ENCODE data around the gene TRIM51. TPM values are rescaled to one million over a fixed set of nuclear protein-coding genes. Genes with fewer than 3 reads are reported as not detected.
"Not testable (repeated sequence)": the region's sequence is repeated elsewhere in the genome, so short reads cannot be mapped to it uniquely, and the experiment has no call there.

The TRIM51 gene
- total RNA-seq, 2 experiments from 2014 or later = not detected

- Histone ChIP-seq H3K9me2 (ENCODE audit: insufficient read depth, low read length) (no peaks in the 10 kb centered on the region), H3K79me2 (ENCODE audit: insufficient read depth, low read depth, low read length) (no peaks in the 10 kb centered on the region), H2AFZ (ENCODE audit: low read length) (no peak overlapping the region), H3K4me3 (ENCODE audit: low read depth, low read length, poor library complexity, severe bottlenecking) (no peak overlapping the region), H3K4me2 (ENCODE audit: low read length) (no peak overlapping the region), H3K36me3 (ENCODE audit: insufficient read depth, low read length) (no peaks in the 10 kb centered on the region), H3K4me1 (ENCODE audit: insufficient read depth, low read length, poor library complexity, severe bottlenecking) (no peaks in the 10 kb centered on the region), H3K27ac (ENCODE audit: low read depth, low read length, poor library complexity, severe bottlenecking) (no peak overlapping the region), H3K9me3 (ENCODE audit: low read length) (no peaks in the 10 kb centered on the region), H4K20me1 (ENCODE audit: insufficient read depth, low read length) (no peaks in the 10 kb centered on the region)
- no peak for TF ChIP-seq EZH2phosphoT487 (IDR thresholded peaks at IDR 0.05; ENCODE audit: borderline replicate concordance, low read depth, low read length)
- no peak for TF ChIP-seq CTCF (conservative IDR thresholded peaks at IDR 0.05; ENCODE audit: low read length)
- ChIA-PET POLR2A (no interaction called here), CTCF (ENCODE audit: unreplicated experiment) (no interaction called here)
- no TSS peak for BruUV-seq (replicated peaks)
- intact Hi-C loops (cut with micrococcal nuclease; ENCODE audit: unreplicated experiment) = no loop called here
- DNase-seq (ENCODE audit: low spot score) = no peak
Measured at GRCh38 chr11:55849037-55849436, 34.1 kb upstream of the TRIM51 start.

GRCh38 chr11:55852141-55852540 lies 31.0 kb upstream of the TRIM51 start:
- no peaks in the 10 kb centered on the region for H3K9me2 ChIP-seq (ENCODE audit: insufficient read depth, low read length)
- H4K20me1 ChIP-seq (ENCODE audit: insufficient read depth, low read length) = no peaks in the 10 kb centered on the region
- ChIA-PET CTCF (ENCODE audit: unreplicated experiment) (no interaction called here), POLR2A (no interaction called here)
- intact Hi-C loops (cut with micrococcal nuclease; ENCODE audit: unreplicated experiment) = no loop called here
- H3K4me3 ChIP-seq (ENCODE audit: low read depth, low read length, poor library complexity, severe bottlenecking) = no peak overlapping the region
- no peak overlapping the region for H2AFZ ChIP-seq (ENCODE audit: low read length)
- no peak overlapping the region for H3K4me2 ChIP-seq (ENCODE audit: low read length)
- DNase-seq (ENCODE audit: low spot score) = no peak
- H3K79me2 ChIP-seq (ENCODE audit: insufficient read depth, low read depth, low read length) = no peaks in the 10 kb centered on the region
- H3K9me3 ChIP-seq (ENCODE audit: low read length) = no peaks in the 10 kb centered on the region
- H3K27ac ChIP-seq (ENCODE audit: low read depth, low read length, poor library complexity, severe bottlenecking) = no peak overlapping the region
- H3K36me3 ChIP-seq (ENCODE audit: insufficient read depth, low read length) = no peaks in the 10 kb centered on the region
- TF ChIP-seq CTCF (conservative IDR thresholded peaks at IDR 0.05; ENCODE audit: low read length) (no peak), EZH2phosphoT487 (IDR thresholded peaks at IDR 0.05; ENCODE audit: borderline replicate concordance, low read depth, low read length) (no peak)
- H3K4me1 ChIP-seq (ENCODE audit: insufficient read depth, low read length, poor library complexity, severe bottlenecking) = no peaks in the 10 kb centered on the region
- BruUV-seq (replicated peaks) = no TSS peak

DNA sequence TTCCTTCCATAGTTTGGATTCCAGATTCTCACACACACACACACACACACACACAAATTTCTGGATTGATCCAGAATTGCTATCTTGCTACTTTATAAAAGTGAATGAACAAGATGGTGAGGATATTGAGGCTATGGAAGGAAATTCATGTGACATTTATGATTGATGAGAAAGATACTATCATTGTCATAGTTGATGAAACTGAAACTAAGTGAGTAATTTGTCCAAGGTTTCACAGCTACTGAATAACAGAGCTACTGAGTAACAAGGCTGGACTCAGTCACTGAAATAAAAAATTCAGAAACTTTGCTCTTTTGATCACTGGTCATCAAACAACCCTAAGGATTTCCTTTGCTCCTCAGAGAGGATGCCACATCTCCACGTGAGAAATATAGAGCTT lies 28.4 kb upstream of the TRIM51 start:
- H3K9me3 ChIP-seq (ENCODE audit: low read length) = no peaks in the 10 kb centered on the region
- ChIA-PET CTCF (ENCODE audit: unreplicated experiment) (no interaction called here), POLR2A (interaction anchor here (0.7 kb wide), 1 partner anchor 19 kb away, joined by 3 read pairs; no protein-coding TSS in a partner anchor)
- no peaks in the 10 kb centered on the region for H3K9me2 ChIP-seq (ENCODE audit: insufficient read depth, low read length)
- no peak overlapping the region for H3K4me2 ChIP-seq (ENCODE audit: low read length)
- no peaks in the 10 kb centered on the region for H3K36me3 ChIP-seq (ENCODE audit: insufficient read depth, low read length)
- no peak overlapping the region for H3K27ac ChIP-seq (ENCODE audit: low read depth, low read length, poor library complexity, severe bottlenecking)
- H2AFZ ChIP-seq (ENCODE audit: low read length) = no peak overlapping the region
- H4K20me1 ChIP-seq (ENCODE audit: insufficient read depth, low read length) = no peaks in the 10 kb centered on the region
- TF ChIP-seq CTCF (conservative IDR thresholded peaks at IDR 0.05; ENCODE audit: low read length) = no peak
- TF ChIP-seq EZH2phosphoT487 (IDR thresholded peaks at IDR 0.05; ENCODE audit: borderline replicate concordance, low read depth, low read length) = no peak
- intact Hi-C loops (cut with micrococcal nuclease; ENCODE audit: unreplicated experiment) = no loop called here
- BruUV-seq (replicated peaks) = no TSS peak
- H3K4me1 ChIP-seq (ENCODE audit: insufficient read depth, low read length, poor library complexity, severe bottlenecking) = no peaks in the 10 kb centered on the region
- no peak for DNase-seq (ENCODE audit: low spot score)
- H3K4me3 ChIP-seq (ENCODE audit: low read depth, low read length, poor library complexity, severe bottlenecking) = no peak overlapping the region
- H3K79me2 ChIP-seq (ENCODE audit: insufficient read depth, low read depth, low read length) = no peaks in the 10 kb centered on the region

- H3K27ac ChIP-seq (ENCODE audit: low read depth, low read length, poor library complexity, severe bottlenecking); H3K4me1 ChIP-seq (ENCODE audit: insufficient read depth, low read length, poor library complexity, severe bottlenecking); intact Hi-C loops (cut with micrococcal nuclease; ENCODE audit: unreplicated experiment); H3K9me2 ChIP-seq (ENCODE audit: insufficient read depth, low read length); H3K4me2 ChIP-seq (ENCODE audit: low read length); H3K79me2 ChIP-seq (ENCODE audit: insufficient read depth, low read depth, low read length); CTCF ChIA-PET (ENCODE audit: unreplicated experiment); H4K20me1 ChIP-seq (ENCODE audit: insufficient read depth, low read length); BruUV-seq (replicated peaks); H3K36me3 ChIP-seq (ENCODE audit: insufficient read depth, low read length); H2AFZ ChIP-seq (ENCODE audit: low read length); H3K9me3 ChIP-seq (ENCODE audit: low read length); H3K4me3 ChIP-seq (ENCODE audit: low read depth, low read length, poor library complexity, severe bottlenecking); POLR2A ChIA-PET; DNase-seq (ENCODE audit: low spot score): not testable (repeated sequence)
Measured at GRCh38 chr11:55867354-55867753, 15.7 kb upstream of the TRIM51 start.

DNA sequence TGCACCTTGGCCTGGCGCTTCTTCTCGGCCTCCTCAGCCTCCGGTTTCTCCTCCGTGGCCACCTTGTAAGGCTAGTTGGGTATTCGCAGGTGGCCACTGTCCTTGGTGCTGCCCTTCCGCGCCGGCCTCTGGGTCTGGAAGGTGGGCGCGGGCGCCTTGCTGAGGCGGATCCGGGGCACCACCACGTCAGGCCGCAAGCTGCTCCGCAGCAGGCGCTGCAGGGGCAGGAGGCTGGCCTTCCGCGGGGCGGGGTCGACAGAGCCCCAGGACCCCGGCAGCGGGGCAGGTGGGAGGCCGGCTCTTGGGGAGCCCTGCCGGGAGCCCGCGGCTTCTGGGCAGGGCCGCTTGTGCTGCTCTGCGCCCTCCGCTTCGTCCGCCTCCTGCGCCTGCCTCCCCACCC lies 10.4 kb upstream of the TRIM51 start:
- BruUV-seq (replicated peaks); H3K9me3 ChIP-seq (ENCODE audit: low read length); H3K4me2 ChIP-seq (ENCODE audit: low read length); CTCF ChIA-PET (ENCODE audit: unreplicated experiment); H4K20me1 ChIP-seq (ENCODE audit: insufficient read depth, low read length); DNase-seq (ENCODE audit: low spot score); H3K9me2 ChIP-seq (ENCODE audit: insufficient read depth, low read length); H3K79me2 ChIP-seq (ENCODE audit: insufficient read depth, low read depth, low read length); H3K27ac ChIP-seq (ENCODE audit: low read depth, low read length, poor library complexity, severe bottlenecking); H3K4me1 ChIP-seq (ENCODE audit: insufficient read depth, low read length, poor library complexity, severe bottlenecking); H3K36me3 ChIP-seq (ENCODE audit: insufficient read depth, low read length); intact Hi-C loops (cut with micrococcal nuclease; ENCODE audit: unreplicated experiment); H3K4me3 ChIP-seq (ENCODE audit: low read depth, low read length, poor library complexity, severe bottlenecking); H2AFZ ChIP-seq (ENCODE audit: low read length); POLR2A ChIA-PET: not testable (repeated sequence)
